GM18861 (cell line): ENCODE results near the gene ELMO3.
A peak's percentile ranks its signal among the peaks of the same experiment; 100 is the strongest.

Experiments
- ATAC-seq: cut with Tn5 transposase; IDR thresholded peaks from one replicate; pipeline ENCODE4 v1.9.1; 2021; ENCODE audit not compliant: unreplicated experiment

Gene ELMO3

DNA sequence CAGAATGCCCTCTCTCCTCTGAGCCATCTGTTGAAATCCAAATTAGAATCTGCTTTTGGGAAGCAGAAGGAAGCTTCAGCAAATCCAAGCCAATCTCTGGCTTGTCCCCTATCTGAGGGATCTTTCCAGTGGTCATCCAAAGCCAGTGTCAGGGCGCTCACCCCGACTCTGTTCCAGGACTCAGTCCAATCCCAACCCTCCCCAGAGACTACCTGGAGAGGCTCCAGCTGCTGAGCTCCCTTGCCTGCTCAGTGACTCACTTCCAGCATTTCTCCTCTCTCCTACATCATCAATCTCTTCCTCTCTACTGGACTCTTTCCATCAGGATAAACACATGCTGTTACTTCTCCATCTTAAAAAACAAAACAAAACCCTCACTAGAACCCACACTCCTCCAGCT, 17.6 kb upstream of the ELMO3 start:
- no peak for ATAC-seq

DNA sequence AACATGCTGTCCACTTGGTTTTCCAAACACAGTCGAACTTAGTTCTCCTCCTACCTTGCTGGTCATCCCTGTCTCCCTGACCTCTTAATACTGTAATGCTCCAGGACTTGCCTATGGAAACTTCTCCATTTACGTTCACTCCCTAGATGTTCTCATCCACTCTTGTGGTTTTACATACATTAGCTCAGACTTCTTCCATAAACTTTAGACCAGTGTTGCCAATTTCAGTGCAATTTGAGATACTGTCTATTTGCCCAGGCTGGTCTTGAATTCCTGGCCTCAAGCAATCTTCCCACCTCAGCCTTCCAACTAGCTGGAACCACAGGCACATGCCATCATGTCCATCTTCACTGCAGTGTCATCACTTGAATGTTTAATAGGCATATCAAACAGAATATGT, 16.6 kb upstream of the ELMO3 start:
- ATAC-seq = no peak

DNA sequence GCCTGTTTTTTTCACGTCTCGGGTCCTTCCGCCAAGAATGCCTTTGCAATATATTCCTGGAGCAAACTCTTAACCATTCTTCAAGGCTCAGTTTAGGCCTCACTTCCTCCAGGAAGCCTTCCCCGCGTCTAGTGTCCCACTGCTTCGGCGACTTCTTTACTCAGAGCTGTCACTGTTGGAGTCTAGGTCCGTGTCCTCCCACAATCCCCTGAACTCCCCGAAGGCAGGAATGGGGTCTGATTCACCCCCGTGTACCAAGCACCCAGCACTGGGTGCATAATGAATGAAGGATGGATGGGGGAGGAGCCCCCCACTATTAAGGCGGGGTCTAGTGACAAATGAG, 15.7 kb upstream of the ELMO3 start:
- no peak for ATAC-seq

DNA sequence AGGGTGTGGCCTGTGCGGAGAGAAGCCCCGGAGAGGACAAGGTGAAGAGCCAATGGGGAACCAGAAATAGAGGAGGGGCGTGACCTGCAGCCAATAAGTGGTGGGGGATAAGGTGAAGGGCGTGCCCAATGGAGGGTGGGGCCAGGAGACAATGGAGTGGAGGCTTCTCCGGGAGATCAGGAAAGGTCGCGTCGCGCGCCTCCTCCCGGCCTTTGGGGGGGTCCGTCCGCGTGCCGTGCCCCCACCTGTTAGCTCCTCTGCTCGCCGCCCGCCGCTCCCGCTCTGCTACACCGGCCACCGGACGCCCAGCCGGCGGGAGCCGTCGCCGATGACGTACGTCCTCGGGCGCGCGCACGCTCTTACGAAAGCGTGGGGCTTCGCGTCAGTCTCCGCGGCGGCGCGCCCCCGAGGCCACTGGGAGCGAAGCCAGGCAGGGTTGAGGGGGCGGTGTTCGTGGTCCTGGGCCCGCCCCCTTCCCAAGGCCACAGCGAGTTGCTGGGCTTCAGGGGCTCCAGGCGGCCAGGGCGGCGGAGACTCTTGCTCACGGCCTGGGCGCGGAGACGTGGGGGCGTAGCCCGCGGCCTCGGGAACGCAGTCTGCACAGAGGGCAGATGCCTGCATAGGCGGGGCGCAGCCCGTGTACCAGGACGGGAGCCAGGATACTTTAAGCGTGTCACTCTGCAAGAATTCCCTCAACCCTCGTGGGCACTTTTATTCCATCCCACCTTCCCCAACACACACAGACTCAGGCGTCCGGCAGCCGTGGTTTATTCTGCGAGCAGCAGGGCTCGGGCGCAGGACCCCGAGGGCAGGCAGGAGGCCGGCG, 15.1 kb upstream of the ELMO3 start, which contains the start of gene MATCAP1:
MATCAP1 (minus strand) TSS at position 337 of the 826 bp plus-strand sequence. CDS start 3,353 bp downstream, outside the sequence.
- peak; percentile 71 for ATAC-seq

DNA sequence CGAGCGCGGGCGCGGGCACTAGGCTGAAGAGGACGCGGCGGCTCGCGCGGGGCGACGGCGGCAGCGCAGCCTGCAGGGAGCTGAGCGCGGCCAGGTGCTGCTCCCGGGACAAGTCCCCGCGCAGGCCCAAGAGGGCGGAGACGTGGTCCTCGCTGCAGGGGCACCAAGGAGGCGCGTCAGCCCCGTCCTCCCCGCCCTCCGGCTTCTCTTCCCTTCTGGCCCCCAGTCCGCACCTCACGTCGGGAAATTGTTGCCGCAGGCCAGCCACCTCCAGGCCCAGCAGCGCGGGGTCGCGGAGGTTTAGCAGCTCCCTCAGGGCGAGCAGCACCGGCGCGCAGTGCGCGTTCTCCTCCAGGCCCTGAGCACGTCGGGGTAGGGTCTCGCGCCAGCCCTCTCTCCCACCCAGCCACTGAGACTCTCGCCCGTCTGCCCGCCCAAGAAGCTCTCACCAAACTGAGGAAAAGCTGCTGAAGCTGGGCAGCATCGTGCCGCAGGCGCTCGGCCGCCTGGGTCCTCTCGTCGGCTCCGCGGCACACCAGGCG, 14.4 kb upstream of the ELMO3 start:
- no peak for ATAC-seq

DNA sequence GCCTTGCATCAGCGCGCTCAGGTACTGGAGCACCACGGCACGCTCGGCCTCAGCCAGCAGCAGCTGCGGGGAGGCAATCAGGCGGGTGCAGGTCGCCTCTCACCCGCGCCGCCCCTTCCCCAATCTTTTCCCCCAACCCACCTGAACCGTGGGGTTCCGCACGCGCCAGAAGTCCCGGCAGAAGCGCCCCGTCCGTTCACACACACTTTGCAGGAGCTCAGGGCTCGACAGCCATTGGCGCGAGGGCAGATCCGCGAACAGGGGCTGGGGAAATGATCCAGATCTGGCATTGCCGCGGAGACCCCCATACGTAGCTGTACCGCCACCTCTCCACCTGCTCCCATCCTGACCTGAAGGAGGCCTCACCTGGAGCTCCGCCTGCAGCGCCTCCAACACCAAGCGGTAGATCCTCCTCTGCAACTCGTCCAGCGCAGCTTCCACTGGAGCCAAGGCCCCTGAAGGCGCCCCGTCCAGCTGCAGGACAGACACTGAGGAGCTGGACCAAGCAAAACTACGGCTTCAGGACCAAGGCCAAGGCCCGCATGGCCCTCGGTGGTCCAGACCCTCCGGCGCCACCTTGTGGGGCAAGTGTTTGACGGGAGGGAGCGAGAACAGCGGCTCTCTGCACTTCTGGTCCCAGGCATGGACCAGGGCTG, 13.8 kb upstream of the ELMO3 start:
- peak; percentile 27 for ATAC-seq

DNA sequence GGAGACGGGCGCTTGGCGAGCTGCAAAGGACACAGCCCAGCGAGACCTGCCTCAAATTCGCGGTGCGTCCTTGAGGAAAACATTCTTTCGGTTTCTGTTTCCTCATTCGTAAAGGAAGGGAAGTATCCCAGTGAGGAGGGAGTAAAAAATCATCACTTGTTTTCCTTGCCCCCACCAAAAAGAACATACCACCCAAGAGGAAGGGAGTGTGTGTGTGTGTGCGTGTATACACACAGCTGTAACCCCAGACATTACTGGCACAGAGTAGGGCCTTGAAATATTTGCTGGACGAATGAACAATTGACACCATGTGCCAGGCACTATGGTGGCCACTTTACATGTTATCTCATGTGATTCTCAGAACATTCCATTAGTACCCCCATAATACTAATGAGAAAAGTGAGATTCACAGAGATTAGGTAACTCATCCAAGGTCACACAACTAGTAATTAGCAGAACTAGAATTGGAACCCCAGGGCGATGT, 13.2 kb upstream of the ELMO3 start:
- ATAC-seq = no peak

DNA sequence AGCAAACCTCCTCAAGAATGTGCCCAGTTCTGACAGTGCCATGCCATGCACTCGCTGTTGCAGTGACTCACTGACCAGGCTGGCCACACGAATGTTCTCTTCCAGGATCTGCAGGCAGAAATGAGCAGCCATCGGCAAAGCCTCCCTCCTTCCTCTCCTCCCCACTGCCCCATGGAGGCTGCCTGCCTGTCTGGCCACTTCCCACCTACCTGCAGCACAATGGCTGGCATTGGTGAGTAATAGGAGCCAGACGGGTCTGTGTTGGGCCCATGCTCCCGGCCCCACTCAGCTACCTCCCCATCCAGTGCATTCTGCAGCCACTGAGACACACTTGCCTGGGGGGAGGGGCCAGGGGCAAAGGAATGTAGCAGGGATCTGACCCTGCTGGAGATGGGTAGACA, 12.4 kb upstream of the ELMO3 start:
- no peak for ATAC-seq

DNA sequence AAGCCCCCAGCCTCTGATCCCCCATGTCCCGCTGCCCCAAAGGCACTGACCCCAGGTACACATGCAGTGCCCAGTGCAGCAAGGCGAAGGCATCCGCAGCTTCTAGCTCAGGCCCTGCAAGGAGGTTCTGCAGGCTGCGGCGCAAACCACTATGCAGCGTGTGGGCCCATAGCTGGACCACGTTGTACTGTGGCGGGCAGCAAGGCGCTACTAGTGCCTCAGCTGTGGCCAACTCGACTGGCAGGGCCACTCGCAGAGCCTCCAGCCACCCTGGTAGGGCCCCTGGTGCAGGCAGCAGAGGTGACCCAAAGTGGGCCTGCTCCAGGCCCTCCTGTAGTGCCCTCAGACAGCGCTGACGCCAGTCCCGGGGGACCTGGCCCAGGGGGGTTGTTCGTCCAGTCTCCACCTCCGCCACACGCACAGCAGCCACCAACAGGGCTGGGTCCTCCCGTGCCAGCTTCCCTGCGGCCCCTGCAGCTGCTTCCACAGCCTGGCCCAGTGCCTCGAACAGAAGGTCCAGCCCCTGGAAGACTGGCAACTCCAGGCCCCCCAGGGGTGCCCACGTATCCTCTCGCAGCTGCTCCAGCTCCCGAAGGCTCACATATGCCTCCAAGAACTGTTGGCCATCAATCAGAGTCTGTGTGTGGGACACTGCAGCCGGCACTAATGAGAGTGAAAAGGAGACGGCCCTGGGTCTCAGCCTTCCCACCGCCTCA, 11.6 kb upstream of the ELMO3 start:
- no peak for ATAC-seq

DNA sequence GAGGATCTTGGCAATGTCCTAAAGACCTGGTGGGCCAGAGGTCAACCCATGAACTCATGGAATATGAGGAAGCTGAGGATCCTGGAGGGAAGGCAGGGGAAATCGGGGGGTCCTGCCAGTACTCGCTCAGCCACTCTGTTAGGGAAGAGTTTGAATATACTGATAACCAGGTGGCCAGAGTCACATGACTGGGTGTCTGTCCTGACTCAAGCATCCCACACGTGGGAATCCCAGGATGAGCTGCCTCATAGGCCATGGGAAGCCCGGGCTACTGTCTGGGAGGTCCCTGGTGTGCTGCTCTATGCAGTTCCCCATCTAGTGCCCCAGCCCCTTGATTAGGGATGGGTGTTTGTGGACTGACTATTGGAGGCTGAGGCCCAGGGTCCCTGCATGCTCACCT, 10.6 kb upstream of the ELMO3 start:
- no peak for ATAC-seq

DNA sequence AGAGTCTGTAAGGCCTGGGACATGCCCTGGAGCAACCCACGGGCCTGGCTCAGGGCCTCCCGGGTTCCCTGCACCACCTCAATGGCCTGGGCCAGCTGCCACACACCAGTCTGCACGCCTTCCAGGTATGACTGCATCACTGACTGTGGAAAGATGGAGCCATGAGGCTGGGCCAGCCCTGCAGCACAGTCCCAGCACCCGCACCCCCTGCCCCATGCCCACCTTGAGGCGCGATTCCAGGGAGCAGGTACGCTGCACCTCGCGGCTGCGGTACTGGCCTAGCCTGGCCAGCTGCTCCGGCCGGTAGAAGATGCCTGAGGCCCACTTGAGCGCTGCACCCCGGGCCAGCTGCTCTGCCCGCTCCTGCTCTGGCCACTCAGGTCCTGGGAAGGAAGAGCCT, 10.1 kb upstream of the ELMO3 start:
- ATAC-seq = no peak

DNA sequence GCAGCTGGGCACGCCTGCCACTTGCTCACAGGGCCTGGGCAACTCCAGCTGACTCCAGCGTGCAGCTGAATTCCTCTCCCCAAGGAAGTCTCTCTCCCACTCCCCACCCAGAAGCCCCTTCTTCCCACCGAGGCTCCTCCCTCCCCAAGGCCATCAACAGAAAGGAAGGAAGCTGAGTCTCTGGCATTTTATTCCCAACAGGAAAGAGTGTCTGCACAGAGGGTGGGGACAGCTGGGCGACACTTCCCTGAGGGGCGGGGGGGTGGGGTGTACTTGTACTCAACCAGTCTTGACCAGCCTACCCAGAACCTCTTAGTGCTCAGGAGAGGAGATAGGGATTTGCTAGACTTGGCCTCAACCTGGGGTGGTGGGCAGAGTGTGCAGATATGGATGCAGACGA, 8.9 kb upstream of the ELMO3 start, which contains the start of gene EXOC3L1:
EXOC3L1 (minus strand) TSS at position 96 of the 400 bp plus-strand sequence. CDS start 460 bp downstream, outside the sequence.
- ATAC-seq = no peak

DNA sequence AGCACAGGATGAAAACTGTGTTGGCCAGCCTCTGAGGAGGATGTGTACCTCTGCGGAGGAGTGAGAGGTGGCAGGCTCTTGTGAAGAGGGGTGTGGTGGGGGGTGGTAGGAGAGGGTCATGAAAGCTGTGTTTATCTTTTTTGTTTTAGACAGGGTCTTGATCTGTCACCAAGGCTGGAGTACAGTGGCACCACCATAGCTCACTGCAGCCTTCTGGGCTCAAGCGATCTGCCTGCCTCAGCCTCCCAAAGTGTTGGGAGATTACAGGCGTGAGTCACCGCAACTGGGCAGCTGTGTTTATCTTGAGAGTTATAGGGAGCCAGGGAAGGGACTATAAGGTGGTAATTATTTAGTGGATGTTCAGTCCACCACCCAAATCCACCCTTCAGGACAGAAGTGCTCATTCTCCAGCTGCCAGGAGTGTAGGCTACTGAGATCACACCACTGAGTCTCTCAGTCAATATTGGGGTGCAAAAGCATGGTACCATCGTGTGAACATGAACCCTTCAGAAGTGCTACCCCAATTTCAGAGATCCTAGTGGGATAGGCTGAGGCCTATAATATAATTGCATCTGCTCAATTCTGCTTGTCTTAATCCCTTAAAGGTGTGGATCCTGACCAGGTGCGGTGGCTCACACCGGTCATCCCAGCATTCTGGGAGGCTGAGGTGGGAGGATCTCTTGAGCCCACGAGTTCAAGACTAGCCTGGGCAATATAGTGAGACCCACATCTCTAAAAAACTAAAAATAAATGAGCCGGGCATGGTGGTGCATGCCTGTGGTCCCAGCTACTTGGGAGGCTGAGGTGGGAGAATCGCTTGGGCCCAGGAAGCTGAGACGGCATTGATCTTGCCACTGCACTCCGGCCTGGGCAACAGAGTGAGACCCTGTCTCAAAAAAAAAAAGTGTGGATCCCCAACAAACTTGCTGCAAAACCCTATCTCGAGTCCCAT, 8.2 kb upstream of the ELMO3 start:
- ATAC-seq = no peak

DNA sequence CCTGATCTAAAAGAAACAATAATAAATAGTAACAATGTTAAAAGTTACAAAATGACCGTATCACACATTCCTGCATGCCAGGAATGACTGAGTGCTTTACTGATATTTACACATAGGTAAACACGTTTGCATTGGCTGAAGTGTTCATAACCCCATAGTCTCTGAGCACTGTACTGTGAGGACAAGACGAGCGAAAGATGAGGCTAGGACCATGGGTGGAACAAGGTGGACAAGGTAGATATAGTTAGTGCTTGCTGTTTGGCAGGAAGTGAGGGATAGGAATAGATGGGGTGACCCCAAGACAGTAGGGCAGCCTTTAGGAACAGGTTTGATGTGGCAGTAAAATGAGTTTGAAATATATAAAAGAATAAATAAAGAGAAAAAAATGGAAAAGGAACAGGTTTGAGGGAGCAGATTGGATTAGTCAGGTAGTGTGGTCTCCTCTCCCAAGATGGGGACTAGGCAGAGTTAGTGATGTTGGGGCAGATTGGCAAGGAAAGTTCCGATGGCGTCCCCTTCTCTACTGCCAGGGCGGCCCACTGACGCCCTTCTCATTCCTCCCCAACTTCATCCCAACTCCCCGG, 7.4 kb upstream of the ELMO3 start:
- peak; percentile 10 for ATAC-seq

DNA sequence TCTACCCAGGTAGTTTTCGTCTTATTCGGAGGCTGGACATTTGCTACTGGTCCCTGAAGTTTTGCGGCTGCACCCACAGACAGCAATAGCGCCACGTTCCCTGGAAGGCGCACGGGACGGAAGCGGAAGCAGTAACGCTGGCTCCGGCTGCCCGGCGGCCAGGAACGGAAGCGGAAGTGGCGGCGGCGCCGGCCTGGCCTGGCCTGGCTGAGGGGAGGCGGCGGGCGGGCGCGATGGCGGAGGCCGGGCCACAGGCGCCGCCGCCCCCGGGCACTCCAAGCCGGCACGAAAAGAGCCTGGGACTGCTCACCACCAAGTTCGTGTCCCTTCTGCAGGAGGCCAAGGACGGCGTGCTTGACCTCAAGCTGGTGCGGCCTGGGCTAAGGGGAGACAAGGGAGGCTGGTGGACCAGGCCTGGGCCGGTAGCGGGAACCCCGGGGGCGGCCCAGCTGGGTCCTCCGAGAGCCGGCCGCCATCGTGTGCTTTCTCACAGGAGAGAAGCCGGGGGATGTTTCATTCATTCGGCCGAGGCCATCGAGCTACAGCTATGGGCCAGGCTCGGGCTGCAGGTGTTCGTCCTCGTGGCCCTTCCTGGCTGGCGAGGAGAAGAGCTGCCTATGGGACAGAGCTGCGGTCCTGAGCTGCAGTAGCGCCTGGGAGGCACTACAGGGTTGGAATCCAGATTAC, 6.8 kb upstream of the ELMO3 start, which contains the start of gene E2F4:
E2F4 (plus strand) TSS at position 161 of the 687 bp plus-strand sequence; CDS start at position 234, 73 bp downstream.
- ATAC-seq = peak; percentile 77

DNA sequence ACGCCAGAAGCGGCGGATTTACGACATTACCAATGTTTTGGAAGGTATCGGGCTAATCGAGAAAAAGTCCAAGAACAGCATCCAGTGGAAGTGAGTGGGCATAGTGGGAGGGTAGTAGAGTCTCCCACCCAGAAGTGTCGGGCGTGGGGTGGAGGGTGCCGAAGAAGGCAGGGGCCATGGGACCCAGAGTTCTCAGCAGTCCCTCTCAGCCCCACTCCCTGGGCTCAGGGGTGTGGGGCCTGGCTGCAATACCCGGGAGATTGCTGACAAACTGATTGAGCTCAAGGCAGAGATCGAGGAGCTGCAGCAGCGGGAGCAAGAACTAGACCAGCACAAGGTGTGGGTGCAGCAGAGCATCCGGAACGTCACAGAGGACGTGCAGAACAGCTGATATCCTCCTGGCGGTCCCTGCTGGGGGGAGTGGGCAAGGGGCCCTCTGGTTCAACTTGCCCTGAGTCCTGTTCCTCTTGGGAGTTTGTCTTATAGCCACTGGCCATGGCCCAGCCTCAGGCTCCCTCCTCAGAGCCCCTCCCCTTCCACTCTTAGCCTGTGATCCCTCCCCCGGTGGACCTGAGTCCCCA, 6.1 kb upstream of the ELMO3 start:
- no peak for ATAC-seq

DNA sequence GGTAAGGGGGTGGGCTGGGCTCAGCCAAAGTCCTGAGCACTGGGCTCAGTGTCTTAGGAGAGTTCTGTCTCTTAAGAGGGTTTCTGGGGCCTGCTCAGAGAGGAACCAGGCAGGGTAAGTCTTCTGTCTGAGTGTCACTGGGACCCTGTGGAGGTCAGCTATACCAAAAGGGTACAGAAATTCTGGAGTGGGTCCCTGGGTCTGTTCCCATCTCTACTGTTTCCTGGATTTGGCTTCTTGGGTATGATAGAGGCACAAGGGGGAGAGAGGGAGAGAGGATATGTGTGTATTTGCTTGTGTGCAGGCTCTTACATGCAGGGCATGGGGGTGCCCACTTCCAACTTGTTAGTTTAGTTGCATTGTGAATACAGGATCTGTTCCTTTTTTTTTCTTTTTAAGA, 5.4 kb upstream of the ELMO3 start:
- ATAC-seq = no peak

DNA sequence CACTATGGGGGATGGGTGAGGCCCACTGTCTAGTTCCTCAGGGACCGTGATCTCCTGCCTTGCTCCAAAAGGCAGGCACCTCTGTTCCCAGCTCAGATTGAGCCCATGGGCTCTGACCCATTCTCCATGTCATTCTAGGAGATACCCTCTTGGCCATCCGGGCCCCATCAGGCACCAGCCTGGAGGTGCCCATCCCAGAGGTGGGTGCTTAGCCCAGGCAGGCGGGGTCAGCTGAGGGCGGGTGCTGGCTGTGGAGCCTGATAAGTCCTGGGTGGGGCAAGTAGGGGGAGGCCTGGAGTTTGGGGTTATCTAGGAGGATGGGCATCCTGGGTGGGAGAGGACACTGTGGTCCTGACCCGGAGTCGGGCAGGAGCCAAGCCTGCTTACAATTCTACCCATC, 4.7 kb upstream of the ELMO3 start:
- ATAC-seq = no peak

DNA sequence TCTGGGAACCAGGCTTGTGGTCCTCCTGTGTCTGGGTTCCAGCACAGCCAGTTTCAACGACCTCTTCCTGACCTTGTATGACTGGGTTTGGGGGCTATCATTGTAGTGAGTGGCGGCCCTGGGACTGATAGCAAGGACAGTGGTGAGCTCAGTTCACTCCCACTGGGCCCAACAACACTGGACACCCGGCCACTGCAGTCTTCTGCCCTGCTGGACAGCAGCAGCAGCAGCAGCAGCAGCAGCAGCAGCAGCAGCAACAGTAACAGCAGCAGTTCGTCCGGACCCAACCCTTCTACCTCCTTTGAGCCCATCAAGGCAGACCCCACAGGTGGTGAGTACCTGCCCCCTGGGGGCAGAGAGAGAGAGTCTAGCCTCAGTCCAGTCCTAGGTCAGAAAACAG, 3.3 kb upstream of the ELMO3 start:
- no peak for ATAC-seq
